ENCODE results near the gene ARNT2.

GRCh38 chr15:80606511-80607071, 202.4 kb downstream of the ARNT2 start:
- TF ChIP-seq GATA3 (IDR thresholded peaks at IDR 0.05; ENCODE audit: low read depth, low read length) (no peak), GATA2 (IDR thresholded peaks at IDR 0.05; ENCODE audit: low read depth, low read length) (no peak)
